Measurements from ENCODE around the gene KIAA1217. TPM values are rescaled to one million over a fixed set of nuclear protein-coding genes. Genes with fewer than 3 reads are reported as not detected.

The KIAA1217 gene
- polyA plus RNA-seq, 2 of the 4 experiments (the other 2 are of a cell fraction), result 1.5 to 2.7 TPM

DNA sequence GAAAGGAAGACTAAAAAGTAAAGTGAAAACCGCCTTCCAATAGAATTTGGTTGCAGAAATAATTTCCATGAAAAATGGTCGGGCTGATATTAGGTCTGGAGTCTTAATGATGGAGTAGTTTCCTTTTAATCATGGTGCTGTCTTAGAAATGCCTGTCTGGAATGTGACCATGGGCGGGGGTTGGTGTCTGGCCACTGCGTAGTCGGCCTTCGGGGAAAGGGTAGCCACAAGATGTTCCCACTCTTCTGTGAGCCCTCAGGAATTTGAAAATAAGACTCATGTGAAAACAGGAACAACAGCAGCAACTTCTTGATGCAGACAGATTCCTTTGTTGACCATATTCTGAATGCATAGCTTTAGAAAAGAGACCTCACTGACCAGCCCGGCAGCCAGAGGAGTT, 176.8 kb downstream of the KIAA1217 start:
- CTCF ChIA-PET, result no interaction called here
- peaks cover 4% of the 10 kb centered on the region; the same call in 2 of the 3 replicates for H3K4me1 ChIP-seq

GRCh38 chr10:24390146-24390700, 181.3 kb downstream of the KIAA1217 start:
- H3K4me3 ChIP-seq, result no peak overlapping the region
- H3K4me1 ChIP-seq, result no peaks in the 10 kb centered on the region
- TF ChIP-seq MAZ (IDR thresholded peaks at IDR 0.05; ENCODE audit: borderline replicate concordance, low read depth, low read length), result no peak
- no peak for TF ChIP-seq KDM1A (IDR thresholded peaks at IDR 0.05; ENCODE audit: low read depth)
- no peak for TF ChIP-seq HES2 (IDR thresholded peaks at IDR 0.05)
- no peak for TF ChIP-seq SREBF2 (IDR thresholded peaks at IDR 0.05)
- TF ChIP-seq RAD21 (conservative IDR thresholded peaks at IDR 0.05 in 1 of 2, IDR thresholded peaks at IDR 0.05 in 1 of 2), result no peak
- no peak for TF ChIP-seq NPAS2 (CRISPR knock-in tag; IDR thresholded peaks at IDR 0.05; ENCODE audit: borderline replicate concordance)
- no peak for TF ChIP-seq ZFP36 (IDR thresholded peaks at IDR 0.05; ENCODE audit: borderline replicate concordance, partially characterized antibody)
- no peak for TF ChIP-seq MAFK (IDR thresholded peaks at IDR 0.05; ENCODE audit: partially characterized antibody)
- TF ChIP-seq HOXB13 (CRISPR knock-in tag; IDR thresholded peaks at IDR 0.05; ENCODE audit: low read depth), result no peak
- TF ChIP-seq HOXB5 (CRISPR knock-in tag; IDR thresholded peaks at IDR 0.05), result no peak
- TF ChIP-seq, protein P1, sequence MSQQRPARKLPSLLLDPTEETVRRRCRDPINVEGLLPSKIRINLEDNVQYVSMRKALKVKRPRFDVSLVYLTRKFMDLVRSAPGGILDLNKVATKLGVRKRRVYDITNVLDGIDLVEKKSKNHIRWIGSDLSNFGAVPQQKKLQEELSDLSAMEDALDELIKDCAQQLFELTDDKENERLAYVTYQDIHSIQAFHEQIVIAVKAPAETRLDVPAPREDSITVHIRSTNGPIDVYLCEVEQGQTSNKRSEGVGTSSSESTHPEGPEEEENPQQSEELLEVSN (IDR thresholded peaks at IDR 0.05; ENCODE audit: borderline replicate concordance, low read depth), result no peak
- TF ChIP-seq ZNF302 (CRISPR knock-in tag; IDR thresholded peaks at IDR 0.05), result no peak
- TF ChIP-seq PHF8 (IDR thresholded peaks at IDR 0.05; ENCODE audit: borderline replicate concordance, low read depth), result no peak
- TF ChIP-seq CHD2 (IDR thresholded peaks at IDR 0.05; ENCODE audit: low read length, partially characterized antibody), result no peak
- no peak for TF ChIP-seq TFCP2L1 (CRISPR knock-in tag; IDR thresholded peaks at IDR 0.05)
- TF ChIP-seq EP300 (IDR thresholded peaks at IDR 0.05), result no peak
- no peaks in the 10 kb centered on the region for H3K9me3 ChIP-seq
- FAIRE-seq (no peak), ATAC-seq (no peak), DNase-seq (ENCODE audit: low read depth in 1 of 2, low spot score in 1 of 2) (no peak)
- ChIA-PET POLR2A (no interaction called here), CTCF (interaction anchor here (0.7 kb wide), 1 partner anchor 1300 kb away, joined by 3 read pairs; no protein-coding TSS in a partner anchor)
- 42% methylated on average over 2 of the region's 2 CpGs for WGBS (ENCODE audit: missing lambda C conversion rate)
- no peak overlapping the region for H3K27ac ChIP-seq
- no peak overlapping the region for H3K4me2 ChIP-seq

More for the DNA sequence above, 176.8 kb downstream of the KIAA1217 start:
- WGBS (ENCODE audit: missing lambda C conversion rate), result 71% methylated on average over 7 of the region's 7 CpGs
- Histone ChIP-seq H3K9me3 (no peaks in the 10 kb centered on the region), H3K27ac (no peak overlapping the region), H3K4me3 (no peak overlapping the region), H3K4me2 (no peak overlapping the region)
- DNase-seq (ENCODE audit: low read depth in 1 of 2, low spot score in 1 of 2) (no peak), ATAC-seq (no peak), FAIRE-seq (no peak)
- TF ChIP-seq FOSL2 (IDR thresholded peaks at IDR 0.05) (no peak), FOSL2 (CRISPR knock-in tag; IDR thresholded peaks at IDR 0.05) (no peak), TP53 (CRISPR knock-in tag; IDR thresholded peaks at IDR 0.05) (no peak), SREBF2 (IDR thresholded peaks at IDR 0.05) (no peak), GATA3 (IDR thresholded peaks at IDR 0.05; ENCODE audit: borderline replicate concordance) (no peak), CTCF (IDR thresholded peaks at IDR 0.05) (no peak), CEBPB (IDR thresholded peaks at IDR 0.05) (no peak), EHF (CRISPR knock-in tag; IDR thresholded peaks at IDR 0.05) (no peak), EP300 (IDR thresholded peaks at IDR 0.05) (no peak)
- POLR2A ChIA-PET, result no interaction called here

GRCh38 chr10:24390746-24391145, 181.8 kb downstream of the KIAA1217 start:
- no peak for FAIRE-seq
- Histone ChIP-seq H3K4me1 (no peaks in the 10 kb centered on the region), H3K4me2 (no peak overlapping the region), H3K27ac (no peak overlapping the region), H3K9me3 (no peaks in the 10 kb centered on the region), H3K4me3 (no peak overlapping the region)
- POLR2A ChIA-PET, result no interaction called here
- CTCF ChIA-PET, result interaction anchor here (0.7 kb wide), 1 partner anchor 1300 kb away, joined by 3 read pairs; no protein-coding TSS in a partner anchor
- TF ChIP-seq, protein P2, sequence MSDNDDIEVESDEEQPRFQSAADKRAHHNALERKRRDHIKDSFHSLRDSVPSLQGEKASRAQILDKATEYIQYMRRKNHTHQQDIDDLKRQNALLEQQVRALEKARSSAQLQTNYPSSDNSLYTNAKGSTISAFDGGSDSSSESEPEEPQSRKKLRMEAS (IDR thresholded peaks at IDR 0.05), result no peak
- TF ChIP-seq KDM1A (IDR thresholded peaks at IDR 0.05; ENCODE audit: low read depth), result no peak
- TF ChIP-seq RFX5 (IDR thresholded peaks at IDR 0.05), result no peak
- TF ChIP-seq FOXS1 (CRISPR knock-in tag; IDR thresholded peaks at IDR 0.05), result no peak
- TF ChIP-seq ATOH8 (CRISPR knock-in tag; IDR thresholded peaks at IDR 0.05; ENCODE audit: low read depth), result no peak
- no peak for ATAC-seq
- WGBS (ENCODE audit: missing lambda C conversion rate), result 59% methylated on average over 1 of the region's 1 CpG
- no peak for DNase-seq (ENCODE audit: low read depth in 1 of 2, low spot score in 1 of 2)
